GM12872 (cell line): ENCODE data around the gene USP36.

Experiments
- CTCF ChIP-seq: IDR thresholded peaks from 3 replicates; pipeline ENCODE4 v1.5.1; 2011; ENCODE audit warnings: low read depth, mild to moderate bottlenecking, low read length, moderate library complexity; ENCODE audit not compliant: insufficient read depth

USP36 gene

GRCh38 chr17:78839235-78839761, 1.3 kb downstream of the USP36 start:
- TF ChIP-seq CTCF, result no peak

GRCh38 chr17:78838574-78839005, 2.0 kb downstream of the USP36 start:
- no peak for TF ChIP-seq CTCF

GRCh38 chr17:78836420-78837021, 4.1 kb downstream of the USP36 start:
- TF ChIP-seq CTCF, result no peak

GRCh38 chr17:78834571-78834970, 6.0 kb downstream of the USP36 start:
- no peak for TF ChIP-seq CTCF

- no peak for TF ChIP-seq CTCF
Measured at GRCh38 chr17:78832541-78832810, 8.1 kb downstream of the USP36 start.

GRCh38 chr17:78831688-78832540, 8.7 kb downstream of the USP36 start:
- no peak for TF ChIP-seq CTCF

- no peak for TF ChIP-seq CTCF
Measured at GRCh38 chr17:78829477-78829876, 11.1 kb downstream of the USP36 start.
